GM19238 (cell line): ENCODE data around the gene SGPP2.
"Not testable (repeated sequence)": the region's sequence is repeated elsewhere in the genome, so short reads cannot be mapped to it uniquely, and the experiment has no call there.

Source experiments
- DNase-seq: peaks from one replicate; pipeline ENCODE4 v3.0.0; 2011; ENCODE audit warnings: low spot score; ENCODE audit not compliant: insufficient read length

The SGPP2 gene

DNA sequence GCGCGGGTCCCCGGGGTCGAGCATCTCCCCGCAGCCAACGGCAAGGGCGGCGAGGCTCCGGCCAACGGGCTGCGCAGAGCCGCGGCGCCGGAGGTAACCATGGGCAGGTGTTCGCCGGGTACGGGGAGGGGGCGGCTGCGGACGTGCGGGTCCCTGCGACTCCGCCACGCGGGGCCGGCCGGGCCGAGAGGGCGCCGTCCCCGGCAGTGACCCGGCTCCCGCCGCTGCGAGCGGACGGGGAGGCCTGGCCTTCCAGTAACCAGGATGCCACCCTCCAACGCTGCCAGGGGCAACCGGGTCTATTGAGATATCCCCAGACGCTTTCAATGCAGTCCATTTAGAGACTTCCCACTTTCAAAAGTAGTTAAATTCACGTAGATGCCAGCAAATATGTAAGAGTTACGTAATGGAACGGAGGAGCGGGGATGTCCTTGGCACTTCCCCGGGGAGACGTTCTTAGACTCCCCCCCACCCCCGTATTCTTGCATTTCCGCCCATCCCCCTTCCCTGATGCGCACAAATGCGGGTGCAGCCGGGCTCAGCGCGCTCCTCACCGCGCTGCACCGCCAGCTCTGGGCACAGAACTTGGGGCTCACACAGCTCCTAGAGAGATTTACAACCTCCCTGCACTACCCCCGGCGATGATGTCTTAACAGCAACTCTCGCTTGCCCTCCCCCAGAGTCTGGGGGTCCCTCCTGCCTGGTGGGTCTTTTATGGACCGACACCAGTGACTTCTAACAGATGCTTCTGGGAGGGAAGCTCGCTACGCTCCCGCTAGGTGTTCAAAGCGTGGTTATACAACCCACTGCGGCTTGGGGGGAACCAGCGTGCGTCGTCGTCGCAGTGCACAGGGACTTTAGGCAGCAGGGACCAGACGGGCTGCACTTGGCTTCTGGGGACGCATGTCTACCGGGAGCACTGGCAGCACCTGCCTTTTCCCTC, 657 bp downstream of the SGPP2 start:
- peak; percentile 25 for DNase-seq

DNA sequence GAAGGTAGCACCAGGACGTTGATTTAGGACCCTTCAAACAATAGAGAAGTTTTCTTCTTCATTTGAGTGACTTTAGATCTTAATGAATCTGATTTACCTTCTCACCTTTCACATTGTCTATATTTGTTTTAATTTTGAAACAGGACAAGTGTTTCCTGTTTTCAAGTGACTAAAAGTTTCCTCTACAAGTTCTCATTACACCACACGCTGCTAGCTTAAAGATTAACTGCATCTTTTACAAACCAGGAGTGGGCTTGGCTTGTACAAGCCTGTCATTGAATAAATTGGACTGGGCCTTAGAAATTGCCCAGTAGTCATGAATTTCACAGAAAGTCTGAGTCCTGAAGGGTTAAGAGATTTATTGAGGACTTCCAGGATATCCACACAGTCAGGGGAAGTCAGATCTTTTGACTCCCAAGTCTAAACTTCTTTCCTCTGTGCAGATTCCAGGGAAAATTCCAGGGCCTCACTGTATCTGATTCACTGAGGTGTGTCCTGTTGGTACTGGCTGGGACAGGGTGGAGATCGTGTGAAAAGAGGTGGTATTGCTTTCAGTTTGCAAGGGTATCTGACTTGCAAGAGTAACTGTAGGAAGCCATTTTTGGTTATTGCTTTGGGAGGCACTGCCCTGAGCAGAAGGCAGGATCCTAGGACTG, 3.4 kb downstream of the SGPP2 start:
- peak; percentile 17 for DNase-seq

DNA sequence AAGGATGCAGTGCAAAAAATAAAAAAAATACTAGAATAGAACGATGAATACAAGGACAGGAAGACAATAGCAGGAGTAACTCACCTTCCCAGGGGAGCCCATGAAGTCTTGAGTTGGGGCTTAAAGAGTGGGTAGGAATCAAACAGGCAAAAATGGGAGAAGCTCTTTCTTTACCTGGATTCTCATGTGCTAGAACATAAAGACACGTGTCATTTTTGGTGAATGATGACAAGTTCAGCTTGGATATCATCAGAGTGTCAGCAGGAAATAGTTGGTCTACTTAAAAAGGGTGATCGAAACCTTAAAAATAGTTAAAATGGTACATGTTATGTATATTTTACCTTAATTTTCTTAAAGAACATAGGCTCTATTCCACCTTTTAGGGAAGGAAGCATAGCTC, 5.7 kb downstream of the SGPP2 start:
- DNase-seq = no peak

DNA sequence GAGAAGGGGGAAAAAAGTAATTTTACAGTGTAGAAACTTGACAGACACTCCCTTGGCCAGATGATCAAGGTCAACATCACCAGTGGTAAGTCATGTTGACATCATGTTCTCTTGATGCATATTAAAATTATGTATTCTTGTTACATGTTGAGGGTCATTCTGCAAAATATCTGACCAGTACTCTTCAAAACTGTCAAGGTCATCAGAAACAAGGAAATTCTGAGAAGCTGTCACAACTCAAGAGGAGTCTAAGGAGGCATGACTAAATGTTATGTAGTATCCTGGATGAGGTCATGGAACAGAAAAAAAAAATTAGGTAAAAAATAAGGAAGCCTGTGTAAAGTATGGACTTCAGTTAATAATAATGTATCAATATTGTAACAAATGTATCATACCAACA, 6.3 kb downstream of the SGPP2 start:
- DNase-seq = no peak

- no peak for DNase-seq
Measured at GRCh38 chr2:222431869-222432268, 7.5 kb downstream of the SGPP2 start.

DNA sequence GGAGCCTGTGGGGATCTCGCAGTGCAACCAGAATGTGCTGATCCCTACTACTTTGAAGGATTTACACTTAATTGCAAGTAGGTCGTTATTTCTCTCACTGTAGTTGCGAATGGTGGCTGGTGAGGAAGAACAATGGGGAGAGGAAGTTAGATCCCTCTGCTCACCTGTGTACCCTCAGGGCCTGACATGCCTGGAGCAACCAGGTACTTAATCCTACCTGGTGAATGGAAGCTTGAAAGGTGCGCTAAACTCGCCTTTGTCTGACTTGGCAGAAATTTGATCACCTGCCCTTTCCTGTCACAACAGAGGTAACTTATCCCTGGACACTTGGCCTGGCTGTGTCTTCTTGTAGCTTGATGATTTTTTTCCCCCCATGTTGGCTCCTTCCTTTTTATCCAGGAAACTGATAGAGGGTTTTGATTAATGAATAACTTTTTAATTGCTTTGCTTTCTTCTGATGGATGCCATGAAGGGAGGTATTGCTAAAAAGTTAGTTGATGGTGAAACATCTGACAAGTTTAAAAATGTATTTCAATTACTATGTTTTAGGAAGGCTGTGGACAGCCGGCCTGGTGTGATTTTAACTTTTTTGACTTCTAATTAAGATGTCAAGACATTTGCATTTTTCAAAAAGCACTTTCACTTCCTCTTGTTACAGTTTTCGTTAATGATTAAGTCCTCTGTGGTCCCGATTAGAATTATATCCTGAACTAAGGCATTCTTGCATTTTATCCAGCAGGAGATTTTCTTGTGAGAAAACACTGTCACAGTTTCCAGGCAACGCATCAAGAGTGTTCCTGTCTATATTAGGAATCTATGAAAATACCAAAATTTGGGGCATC, 9.2 kb downstream of the SGPP2 start:
- no peak for DNase-seq

GRCh38 chr2:222434204-222434603, 9.9 kb downstream of the SGPP2 start:
- DNase-seq = no peak

GRCh38 chr2:222435400-222436039, 11.2 kb downstream of the SGPP2 start:
- DNase-seq = not testable (repeated sequence)

- DNase-seq = no peak
Measured at GRCh38 chr2:222436040-222436413, 11.7 kb downstream of the SGPP2 start.

DNA sequence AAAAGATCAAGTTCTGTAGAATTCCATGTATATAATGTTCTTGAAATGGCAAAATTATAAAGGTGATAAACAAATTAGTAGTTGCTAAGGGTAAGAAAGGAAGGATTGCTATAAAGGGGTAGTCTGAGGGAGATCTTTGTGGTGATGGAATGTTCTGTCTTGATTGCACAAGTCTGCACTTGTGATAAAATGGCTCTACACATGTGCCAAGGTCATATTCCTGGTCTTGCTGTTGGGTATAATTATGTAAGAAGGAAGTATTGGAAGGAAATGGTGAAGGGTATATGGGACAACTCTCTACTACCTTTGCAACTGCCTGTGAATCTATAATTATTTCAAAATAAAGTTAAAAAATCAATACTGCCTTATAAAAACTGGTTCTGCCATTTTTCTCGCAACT, 15.3 kb downstream of the SGPP2 start:
- no peak for DNase-seq

DNA sequence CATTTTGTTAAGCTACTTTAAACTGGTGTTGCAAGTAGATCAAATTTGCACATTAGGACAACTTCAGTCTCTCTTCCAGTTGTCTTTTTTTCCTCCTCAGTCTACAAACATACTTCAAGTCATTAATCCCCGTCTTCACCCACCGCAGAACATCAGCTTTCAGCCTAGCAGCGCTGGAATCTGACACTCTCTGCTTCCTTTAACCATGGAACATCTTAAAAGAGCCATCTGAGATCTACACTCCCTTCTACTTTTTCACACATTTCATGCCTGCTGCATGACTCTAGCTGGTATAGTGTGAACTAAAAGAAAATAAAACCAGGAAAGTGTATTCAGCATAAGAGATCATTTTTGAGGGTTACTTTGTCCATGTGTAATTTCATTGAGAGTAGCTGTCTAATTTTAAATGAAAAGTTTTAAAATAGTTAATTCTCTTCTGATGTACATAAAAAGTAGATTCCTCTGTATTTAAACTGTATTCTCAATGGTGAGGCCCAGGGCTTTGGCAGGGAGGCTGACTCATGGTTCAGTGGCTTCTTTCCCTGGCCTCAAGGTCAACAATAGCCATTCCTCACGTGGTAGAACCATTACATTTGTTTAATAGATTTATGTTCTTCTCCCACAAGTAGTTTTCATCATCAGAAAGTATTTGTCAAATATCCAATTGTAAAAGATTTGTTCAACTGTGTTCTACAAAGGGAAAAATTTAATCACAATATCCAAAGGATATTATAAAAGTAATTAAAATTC, 16.5 kb downstream of the SGPP2 start:
- no peak for DNase-seq

GRCh38 chr2:222442665-222443064, 18.3 kb downstream of the SGPP2 start:
- no peak for DNase-seq

- no peak for DNase-seq
Measured at GRCh38 chr2:222445227-222445626, 20.9 kb downstream of the SGPP2 start.

DNA sequence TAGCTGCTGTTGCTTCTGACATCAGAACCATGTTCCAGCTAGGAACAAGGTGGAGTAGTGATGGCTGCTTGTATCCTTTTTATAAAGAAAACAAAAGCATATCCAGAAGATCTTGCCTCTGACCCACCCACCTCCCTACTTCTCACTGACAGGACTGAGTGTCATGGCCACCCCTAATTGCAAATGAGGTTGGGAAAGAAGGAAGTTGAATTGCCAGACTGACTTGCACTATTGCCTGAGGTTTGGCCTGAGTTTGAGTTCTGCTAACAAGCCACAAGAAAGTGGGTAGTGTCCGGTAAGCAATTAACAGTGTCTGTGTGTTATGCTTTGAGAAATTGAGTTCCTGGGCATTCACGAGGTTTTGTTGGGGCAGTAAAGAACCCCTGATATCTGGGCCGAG, 22.8 kb downstream of the SGPP2 start:
- no peak for DNase-seq

GRCh38 chr2:222448748-222449181, 24.4 kb downstream of the SGPP2 start:
- DNase-seq = no peak

GRCh38 chr2:222450021-222450420, 25.7 kb downstream of the SGPP2 start:
- DNase-seq = no peak

GRCh38 chr2:222451224-222451674, 26.9 kb downstream of the SGPP2 start:
- DNase-seq = peak; percentile 22

- no peak for DNase-seq
Measured at GRCh38 chr2:222452422-222452950, 28.1 kb downstream of the SGPP2 start.

DNA sequence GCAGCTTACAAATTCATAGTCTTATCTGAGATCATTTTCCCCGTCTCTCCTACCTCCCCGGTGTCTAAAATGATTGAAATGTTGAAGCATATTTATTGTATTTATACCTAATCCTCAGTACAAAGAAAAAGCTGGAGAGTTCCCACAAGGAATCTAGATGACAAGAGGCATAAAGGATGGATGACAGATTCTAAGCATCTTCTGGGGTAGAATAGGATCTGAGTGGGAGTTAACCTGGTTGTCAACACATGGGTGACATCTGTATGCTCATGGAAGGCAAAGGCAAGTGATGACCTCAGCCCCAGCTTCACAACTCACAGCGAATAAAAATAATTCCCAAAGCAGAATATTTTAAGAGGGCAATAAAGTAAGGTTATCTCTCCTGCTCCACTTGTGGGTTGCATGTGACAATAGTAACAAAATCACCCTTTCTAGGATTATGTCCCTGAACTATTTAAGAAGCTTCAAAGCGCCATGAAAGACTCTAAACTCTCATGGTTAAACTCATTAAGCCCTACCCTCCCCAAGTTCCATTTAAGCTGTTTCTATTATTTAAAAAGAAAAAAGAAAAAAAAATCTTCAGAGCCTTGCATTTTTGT, 32.2 kb downstream of the SGPP2 start:
- no peak for DNase-seq

- DNase-seq = no peak
Measured at GRCh38 chr2:222459983-222460382, 35.6 kb downstream of the SGPP2 start.
